ENCODE results near the gene PLCD1.

- TF ChIP-seq CTCF (conservative IDR thresholded peaks at IDR 0.05) = no peak
- TF ChIP-seq ZFX (IDR thresholded peaks at IDR 0.05) = no peak
These were observed 33.4 kb upstream of the PLCD1 start for GRCh38 chr3:38062809-38063208.
